Measurements from ENCODE around the gene TYSND1.
"Not testable (repeated sequence)": the region's sequence is repeated elsewhere in the genome, so short reads cannot be mapped to it uniquely, and the experiment has no call there.

The TYSND1 gene

GRCh38 chr10:70163448-70163847, 16.9 kb upstream of the TYSND1 start:
- DNase-seq, result no peak

GRCh38 chr10:70162892-70163201, 16.3 kb upstream of the TYSND1 start:
- DNase-seq, result no peak

DNA sequence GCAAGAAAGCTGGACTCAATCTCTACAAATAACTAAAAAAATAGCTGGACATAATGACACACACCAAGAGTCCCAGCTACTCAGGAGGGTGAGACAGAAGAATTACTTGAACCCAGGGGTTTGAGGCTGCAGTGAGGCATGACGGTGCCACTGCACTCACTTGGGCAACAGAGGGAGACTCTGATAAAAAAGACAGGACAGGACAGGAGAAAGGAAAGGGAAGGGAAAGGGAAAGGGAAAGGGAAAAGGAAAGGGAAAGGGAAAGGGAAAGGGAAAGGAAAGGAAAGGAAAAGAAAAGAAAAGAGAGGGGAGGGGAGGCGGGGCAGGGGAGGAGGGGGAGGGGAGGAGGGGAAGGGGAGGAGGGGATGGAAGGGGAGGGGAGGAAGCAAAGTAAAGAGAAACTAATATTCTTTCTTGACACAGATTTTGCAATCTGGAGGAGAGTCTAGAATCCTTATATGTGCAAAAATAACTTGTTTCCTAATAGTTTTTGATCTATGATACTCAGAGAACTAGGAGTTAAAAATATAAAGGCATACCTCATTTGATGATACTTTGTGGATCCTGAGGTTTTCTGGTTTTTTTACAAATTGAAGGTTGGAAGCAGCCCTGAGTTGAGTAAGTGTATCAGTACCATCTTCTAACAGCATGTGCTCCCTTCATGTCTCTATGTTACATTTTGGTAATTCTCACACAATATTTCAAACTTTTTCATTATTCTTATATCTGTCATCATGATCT, 15.8 kb upstream of the TYSND1 start:
- no peak for DNase-seq

DNA sequence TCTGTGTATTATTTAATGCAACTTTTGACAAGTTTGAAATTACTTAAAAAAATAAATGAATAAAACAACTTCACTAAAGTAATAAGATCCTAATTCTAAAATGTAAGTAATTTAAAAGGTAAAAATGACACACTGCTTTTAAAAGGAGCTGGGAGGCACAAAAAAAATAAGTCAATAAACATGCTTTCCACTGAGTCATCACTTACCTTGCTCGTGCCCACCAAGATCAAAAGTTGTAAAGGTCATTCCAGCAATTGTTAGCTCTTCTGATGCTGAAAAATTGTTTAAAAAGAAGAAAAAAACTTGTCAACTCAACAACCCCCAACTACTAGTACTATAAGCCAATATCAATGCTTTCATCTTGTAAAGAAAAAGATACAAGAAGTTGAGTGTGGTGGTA, 14.3 kb upstream of the TYSND1 start:
- DNase-seq, result no peak

DNA sequence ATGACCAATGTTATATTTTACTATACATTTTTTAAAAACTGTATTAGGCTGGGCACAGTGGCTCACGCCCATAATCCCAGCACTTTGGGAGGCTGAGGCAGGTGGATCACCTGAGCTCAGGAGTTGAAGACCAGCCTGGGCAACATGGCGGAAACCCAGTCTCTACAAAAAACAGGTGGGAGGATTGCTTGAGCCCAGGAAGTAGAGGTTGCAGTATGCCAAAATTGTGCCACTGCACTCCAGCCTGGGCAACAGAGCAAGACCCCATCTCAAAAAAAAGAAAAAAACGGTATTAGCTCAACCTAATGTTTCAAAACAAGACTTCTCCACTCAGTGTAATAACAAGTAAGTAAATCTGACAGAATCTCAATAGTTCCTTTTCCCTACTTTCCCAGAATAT, 12.9 kb upstream of the TYSND1 start:
- not testable (repeated sequence) for DNase-seq

- DNase-seq, result no peak
Measured at GRCh38 chr10:70158113-70158512, 11.6 kb upstream of the TYSND1 start.

DNA sequence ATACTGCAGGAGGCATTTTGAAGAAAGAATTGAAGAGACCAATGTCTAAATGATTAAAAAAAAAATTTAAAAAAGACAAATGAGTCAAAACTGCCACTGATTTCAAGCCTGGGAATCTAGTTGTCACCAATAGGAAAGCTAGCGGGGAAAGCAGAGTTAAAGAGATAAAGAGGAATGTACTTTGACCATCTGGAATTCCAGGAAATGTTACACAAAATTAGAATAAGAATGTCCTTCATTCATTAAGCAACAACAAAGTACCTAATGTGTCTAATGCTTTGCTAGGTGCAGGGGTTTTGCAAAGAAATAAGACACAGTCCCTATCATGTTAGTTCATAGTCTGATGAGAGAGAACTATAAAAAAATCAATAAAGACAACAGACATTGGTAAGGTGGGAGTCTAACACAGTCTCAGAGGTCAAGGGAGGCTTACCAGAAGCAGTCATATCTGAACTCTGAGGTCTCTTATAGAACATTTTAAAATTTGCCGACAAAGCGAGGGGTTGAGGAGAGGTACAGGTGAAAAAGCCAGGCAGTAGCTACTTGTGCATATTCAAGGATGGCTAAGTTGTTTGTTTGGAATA, 8.8 kb upstream of the TYSND1 start:
- no peak for DNase-seq

DNA sequence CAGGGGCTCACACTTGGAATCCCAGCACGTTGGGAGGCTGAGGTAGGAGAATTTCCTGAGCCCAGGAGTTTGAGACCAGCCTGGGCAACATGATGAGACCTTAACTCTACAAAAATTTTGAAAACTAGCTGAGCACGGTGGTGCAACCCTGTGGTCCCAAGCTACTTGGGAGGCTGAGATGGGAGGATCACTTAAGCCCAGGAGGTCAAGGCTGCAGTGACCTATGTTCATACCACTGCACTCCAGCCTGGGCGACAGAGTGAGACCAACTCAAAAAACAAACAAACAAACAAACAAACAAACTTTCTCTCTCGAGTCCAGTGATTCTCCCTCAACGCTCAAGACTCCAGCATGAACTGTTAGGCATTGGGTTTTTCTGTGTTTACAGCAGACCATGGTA, 2.0 kb upstream of the TYSND1 start:
- no peak for DNase-seq

DNA sequence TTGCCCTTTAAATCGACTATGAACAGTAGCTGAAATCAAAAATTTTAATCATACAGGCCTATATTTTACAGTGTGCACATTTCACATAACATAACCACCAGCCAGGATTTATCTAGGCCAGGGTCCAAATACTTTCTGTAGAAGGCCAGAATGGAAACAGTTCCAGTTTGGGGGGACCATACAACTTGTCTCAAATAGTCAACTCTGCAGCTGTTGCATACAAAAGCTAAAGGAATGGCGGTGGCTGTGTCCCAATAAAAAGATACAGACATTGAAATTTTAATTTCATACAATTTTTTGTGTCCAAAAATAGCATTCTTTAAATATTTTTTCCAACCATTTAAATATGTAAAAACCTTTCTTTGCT, 742 bp upstream of the TYSND1 start:
- DNase-seq, result no peak

DNA sequence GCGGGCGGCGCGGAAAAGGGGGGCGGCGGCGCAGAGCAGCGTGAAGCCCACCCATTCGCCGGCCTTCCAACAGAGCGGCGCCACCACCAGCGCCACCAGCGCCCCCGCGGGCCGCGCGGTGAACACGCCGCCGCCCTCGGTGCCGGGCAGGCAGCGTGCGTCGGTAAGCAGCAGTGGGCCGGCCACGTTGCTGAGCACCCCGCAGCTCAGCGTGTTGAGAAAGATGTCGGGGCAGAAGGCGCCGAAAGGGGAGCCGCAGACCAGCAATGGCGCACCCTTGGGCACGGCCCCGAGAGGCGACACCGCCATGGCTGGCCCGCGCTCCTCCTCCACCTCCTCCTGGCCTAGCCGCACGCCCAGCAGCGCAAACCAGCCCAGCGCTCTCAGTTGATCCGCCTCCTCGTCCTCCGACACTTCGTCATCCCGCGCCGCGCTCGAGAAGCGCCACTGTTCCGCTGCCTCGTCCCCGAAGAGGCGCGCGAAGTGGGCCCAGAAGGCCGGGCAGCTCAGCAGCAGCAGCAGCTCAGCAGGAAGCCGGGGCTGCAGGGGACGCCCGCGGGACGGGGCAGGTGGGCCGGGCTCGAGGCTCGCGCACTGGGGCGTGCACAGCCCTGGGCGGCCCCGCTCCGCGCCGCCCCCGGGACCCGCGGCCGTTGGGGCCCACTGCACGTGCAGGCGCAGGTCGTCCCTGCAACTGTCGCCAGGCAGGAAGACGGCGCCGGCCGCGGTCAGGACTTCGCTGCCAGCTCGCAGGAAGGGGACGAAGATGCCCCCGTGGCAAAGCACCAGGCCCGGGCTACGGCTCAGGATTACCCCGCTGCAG, 623 bp downstream of the TYSND1 start:
- DNase-seq, result peak; percentile 27

- DNase-seq, result no peak
Measured at GRCh38 chr10:70145166-70145665, 1.3 kb downstream of the TYSND1 start.

DNA sequence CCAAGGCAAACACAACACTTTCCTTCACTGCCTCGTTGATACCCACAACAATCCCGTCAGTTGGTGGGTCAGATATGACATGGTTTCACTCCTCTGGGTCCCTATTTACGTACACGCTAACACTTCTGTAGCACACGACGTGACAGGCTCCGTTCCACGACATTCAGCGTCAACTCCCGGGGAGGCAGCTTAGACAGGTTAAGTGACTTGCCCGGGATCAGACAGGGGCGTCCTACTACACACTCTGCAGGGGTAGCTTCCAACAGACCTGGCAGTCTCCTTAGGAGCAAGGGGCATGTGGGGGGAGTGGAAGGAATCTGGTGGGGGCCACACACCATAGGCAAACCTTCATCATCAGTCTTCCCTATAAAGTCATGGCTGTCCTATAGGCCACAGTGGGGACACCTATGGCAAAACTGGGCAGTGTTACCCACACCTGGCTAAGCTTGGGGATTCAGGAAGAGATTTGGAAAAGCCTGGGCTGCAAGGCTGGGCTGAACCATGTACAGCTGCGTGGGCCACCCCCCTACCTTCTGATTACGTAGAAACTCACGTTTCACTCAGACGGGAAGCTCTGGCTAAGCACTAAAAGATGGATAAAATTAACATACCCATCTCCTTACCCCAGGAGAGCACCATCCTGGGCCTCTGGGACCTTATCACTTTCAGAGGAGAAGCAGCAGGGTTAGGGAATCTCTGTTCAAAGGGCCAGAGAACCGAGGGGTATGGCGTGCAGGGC, 2.0 kb downstream of the TYSND1 start:
- DNase-seq, result no peak

GRCh38 chr10:70142555-70142954, 3.9 kb downstream of the TYSND1 start:
- no peak for DNase-seq

DNA sequence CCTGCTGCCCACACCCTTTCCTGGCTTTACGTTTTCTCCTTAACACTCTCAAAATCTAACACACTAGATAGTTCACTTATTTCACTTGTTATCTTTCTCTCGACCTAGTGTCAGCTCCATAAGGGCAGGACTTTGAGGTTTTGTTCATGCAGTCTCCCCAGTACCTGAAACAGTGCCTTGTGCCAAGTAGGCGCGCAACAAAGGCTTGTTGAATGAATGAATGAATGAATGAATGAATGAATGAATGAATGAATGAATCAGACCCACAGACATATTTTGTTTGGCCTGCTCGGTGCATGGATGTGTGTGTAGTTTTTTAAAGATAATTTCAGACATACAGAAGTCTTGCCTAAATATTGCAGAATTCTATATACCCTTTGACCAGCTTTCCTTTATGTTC, 6.2 kb downstream of the TYSND1 start:
- DNase-seq, result no peak

GRCh38 chr10:70139997-70140250, 6.6 kb downstream of the TYSND1 start:
- no peak for DNase-seq

DNA sequence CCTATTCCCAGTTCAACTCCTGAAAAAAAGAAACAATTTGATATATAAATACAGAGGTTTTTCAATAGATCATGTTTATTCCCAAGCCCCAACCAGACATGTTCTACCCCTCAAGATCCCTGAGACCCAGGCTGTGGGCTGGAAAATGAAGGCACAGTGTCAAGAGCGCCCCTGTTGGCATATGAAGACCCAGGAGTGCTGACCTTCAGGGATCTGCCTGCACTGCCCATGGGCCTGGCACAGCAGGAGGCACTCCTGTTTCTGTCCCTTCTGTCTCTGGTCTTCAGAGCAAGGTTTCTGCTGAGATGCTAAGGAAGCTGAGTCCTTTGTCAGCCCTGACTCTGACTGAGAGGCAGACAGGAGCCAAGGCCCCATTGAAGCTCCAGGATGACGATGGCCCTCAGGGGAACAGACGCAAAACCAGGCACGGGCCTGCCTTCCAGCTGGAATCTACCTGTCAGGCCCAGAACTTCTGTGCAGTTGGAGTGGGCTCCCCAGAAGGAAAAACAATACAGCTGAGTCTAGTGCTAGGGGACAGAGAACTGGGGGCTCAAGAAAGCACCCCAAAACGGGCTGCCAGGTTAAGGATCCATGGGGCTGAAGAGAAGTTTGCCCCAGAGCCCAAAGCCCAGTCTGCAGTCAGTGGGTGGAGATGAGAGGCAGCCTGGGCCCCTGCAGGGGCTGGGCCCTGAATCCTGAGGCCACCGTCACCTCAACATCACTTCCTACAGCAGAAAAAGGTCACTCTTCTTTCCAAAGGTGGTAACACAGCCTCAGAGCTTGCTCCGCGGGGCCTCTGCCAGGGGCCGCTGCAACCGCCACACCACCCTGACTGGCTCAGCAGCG, 7.1 kb downstream of the TYSND1 start:
- no peak for DNase-seq

GRCh38 chr10:70137927-70138883, 8.3 kb downstream of the TYSND1 start:
- no peak for DNase-seq

- DNase-seq, result no peak
Measured at GRCh38 chr10:70137135-70137534, 9.4 kb downstream of the TYSND1 start.

GRCh38 chr10:70135684-70136083, 10.8 kb downstream of the TYSND1 start:
- DNase-seq, result no peak

DNA sequence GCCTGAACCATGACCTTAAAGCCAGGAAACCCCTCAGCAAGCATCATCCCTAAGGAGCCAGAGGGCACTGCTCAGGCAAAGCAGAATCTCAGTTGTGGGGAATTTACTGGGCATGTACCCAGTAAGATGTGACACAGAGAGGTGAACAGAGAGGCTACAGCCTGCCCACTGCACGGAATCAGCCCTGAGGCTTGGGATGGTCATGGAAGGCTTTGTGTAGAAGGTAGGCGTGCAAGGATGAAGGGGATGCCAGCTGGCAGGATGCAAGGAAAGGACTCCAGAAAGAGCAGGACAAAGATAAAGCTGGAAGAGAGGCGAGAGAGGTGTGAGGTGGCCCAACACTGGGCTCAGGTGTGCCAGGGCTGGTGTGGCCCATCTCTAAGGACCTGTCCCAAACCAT, 11.5 kb downstream of the TYSND1 start:
- DNase-seq, result no peak
